HEK293 (cell line): Measurements from ENCODE around the gene CAMK2D.

Experiments used
- CTCF ChIP-seq: fragments of 450-650 bp; formaldehyde crosslinking; IDR thresholded peaks from 2 replicates; pipeline ENCODE4 v1.5.1; 2016; ENCODE audit warnings: missing biosample characterization, missing genetic modification characterization
- REST ChIP-seq: fragments of 450-650 bp; formaldehyde crosslinking; IDR thresholded peaks from 2 replicates; pipeline ENCODE4 v1.5.1; 2016; ENCODE audit warnings: missing biosample characterization, missing genetic modification characterization
- ZBTB20 ChIP-seq: fragments of 450-650 bp; formaldehyde crosslinking; IDR thresholded peaks from 2 replicates; pipeline ENCODE4 v1.5.1; 2016; ENCODE audit warnings: missing biosample characterization, missing genetic modification characterization
- ZBTB8A ChIP-seq: fragments of 450-650 bp; formaldehyde crosslinking; IDR thresholded peaks from 2 replicates; pipeline ENCODE4 v1.5.1; 2016; ENCODE audit warnings: missing biosample characterization, missing genetic modification characterization
- ZNF292 ChIP-seq: fragments of 450-650 bp; formaldehyde crosslinking; IDR thresholded peaks from 2 replicates; pipeline ENCODE4 v1.5.1; 2016; ENCODE audit warnings: low read depth, missing biosample characterization, missing genetic modification characterization, borderline replicate concordance

GRCh38 chr4:113711883-113712662 lies 49.5 kb downstream of the CAMK2D start:
- TF ChIP-seq CTCF (tag by site-specific recombination) (no peak), REST (no peak), ZNF292 (tag by site-specific recombination) (no peak), ZBTB20 (tag by site-specific recombination) (no peak), ZBTB8A (tag by site-specific recombination) (no peak)
